ENCODE data around the gene NRAS.

NRAS gene

DNA sequence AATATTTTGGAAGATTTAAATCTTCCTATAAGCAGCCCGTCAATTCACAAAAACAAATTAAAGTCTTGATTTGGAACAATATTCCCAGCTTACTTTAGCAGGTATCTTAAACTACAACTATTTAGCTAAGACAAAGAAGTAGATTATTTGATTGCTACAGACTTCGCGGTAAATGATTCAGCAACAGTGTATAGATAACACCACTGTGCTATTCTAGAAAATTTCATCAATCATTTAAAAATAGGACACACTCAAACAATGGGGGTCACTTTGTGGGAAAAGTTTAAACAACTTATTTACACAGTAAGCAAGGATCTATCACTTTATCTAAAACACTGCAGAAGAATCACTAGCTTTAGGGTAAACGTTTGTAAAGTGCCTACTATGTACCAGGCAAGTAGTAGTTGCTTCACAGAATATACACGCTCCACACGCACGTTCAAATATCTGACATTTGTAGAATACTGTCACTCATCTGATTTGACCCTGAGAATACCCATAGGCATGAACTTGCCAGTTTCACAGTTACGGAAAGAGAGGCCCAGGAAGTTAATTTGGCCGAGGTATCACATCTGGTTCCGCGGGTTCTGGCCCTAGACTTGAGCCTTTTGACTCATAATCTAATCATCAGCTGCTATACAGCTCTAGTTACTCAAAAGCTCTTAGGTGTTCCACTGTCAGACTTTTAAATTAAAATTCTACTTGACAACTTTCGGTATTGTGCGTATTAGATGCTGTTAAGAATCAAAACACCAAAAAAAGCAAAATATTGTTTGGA, 47.6 kb downstream of the NRAS start:
- POLR2A ChIA-PET (ENCODE audit: low non-redundant PET), result interaction anchor here (0.7 kb wide), 2 partner anchors 58 kb away, joined by 3 to 4 read pairs; no protein-coding TSS in a partner anchor
- TF ChIP-seq, protein P1, sequence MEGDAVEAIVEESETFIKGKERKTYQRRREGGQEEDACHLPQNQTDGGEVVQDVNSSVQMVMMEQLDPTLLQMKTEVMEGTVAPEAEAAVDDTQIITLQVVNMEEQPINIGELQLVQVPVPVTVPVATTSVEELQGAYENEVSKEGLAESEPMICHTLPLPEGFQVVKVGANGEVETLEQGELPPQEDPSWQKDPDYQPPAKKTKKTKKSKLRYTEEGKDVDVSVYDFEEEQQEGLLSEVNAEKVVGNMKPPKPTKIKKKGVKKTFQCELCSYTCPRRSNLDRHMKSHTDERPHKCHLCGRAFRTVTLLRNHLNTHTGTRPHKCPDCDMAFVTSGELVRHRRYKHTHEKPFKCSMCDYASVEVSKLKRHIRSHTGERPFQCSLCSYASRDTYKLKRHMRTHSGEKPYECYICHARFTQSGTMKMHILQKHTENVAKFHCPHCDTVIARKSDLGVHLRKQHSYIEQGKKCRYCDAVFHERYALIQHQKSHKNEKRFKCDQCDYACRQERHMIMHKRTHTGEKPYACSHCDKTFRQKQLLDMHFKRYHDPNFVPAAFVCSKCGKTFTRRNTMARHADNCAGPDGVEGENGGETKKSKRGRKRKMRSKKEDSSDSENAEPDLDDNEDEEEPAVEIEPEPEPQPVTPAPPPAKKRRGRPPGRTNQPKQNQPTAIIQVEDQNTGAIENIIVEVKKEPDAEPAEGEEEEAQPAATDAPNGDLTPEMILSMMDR (conservative IDR thresholded peaks at IDR 0.05; ENCODE audit: low read depth), result no peak
- peak overlapping the region; percentile 96 for H3K27ac ChIP-seq
- DNase-seq (ENCODE audit: low spot score), result peak; percentile 62
- CTCF ChIA-PET, result interaction anchor here (0.5 to 1.1 kb wide), 2 partner anchors 245 to 322 kb away, joined by 3 to 4 read pairs; no protein-coding TSS in a partner anchor

DNA sequence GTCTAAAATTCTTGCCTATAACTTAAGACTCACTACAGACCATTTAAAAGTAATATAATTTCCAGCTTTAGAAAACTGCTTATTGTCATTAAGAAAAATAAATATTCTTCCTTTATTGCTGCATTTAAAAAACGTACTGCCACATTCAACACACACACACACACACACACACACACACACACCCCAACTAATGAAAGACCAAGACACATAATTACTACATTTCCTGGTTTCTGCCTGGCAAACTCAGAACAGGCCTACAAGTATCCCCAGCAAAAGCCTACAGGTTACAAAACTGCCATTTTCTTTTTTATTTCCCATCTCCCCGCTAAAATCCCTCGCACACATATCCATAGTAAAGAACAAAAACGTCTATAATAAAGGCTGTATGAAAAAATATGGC, 48.2 kb downstream of the NRAS start:
- POLR2A ChIA-PET (ENCODE audit: low non-redundant PET), result interaction anchor here (0.7 kb wide), 1 partner anchor 57 kb away, joined by 3 read pairs; no protein-coding TSS in a partner anchor
- no peak for DNase-seq (ENCODE audit: low spot score)
- no peak overlapping the region for H3K27ac ChIP-seq
- CTCF ChIA-PET, result interaction anchor here (0.6 kb wide), 2 partner anchors 67 to 1147 kb away, joined by 3 to 4 read pairs; no protein-coding TSS in a partner anchor
- TF ChIP-seq, protein P1 (conservative IDR thresholded peaks at IDR 0.05; ENCODE audit: low read depth), result no peak

DNA sequence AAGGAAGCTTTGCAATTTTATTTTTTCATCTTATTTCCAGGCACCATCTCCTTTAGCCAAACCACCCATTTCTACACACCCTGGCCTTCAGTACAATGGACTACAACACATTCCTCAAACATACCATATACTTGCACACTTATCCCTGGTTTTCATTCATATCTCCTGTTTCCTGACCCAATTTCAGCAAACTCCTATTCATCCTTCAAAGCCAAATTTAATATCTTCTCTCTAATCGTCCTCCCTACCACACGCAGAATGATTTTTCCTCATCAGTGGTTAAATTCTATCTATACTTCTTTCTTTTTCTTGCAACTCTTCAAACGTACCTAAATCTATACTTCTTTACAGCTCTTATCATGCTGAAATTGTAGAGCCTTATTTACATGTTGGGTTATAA, 49.6 kb downstream of the NRAS start:
- POLR2A ChIA-PET (ENCODE audit: low non-redundant PET), result no interaction called here
- no peak overlapping the region for H3K27ac ChIP-seq
- DNase-seq (ENCODE audit: low spot score), result no peak
- CTCF ChIA-PET, result no interaction called here
- TF ChIP-seq, protein P1 (conservative IDR thresholded peaks at IDR 0.05; ENCODE audit: low read depth), result no peak

DNA sequence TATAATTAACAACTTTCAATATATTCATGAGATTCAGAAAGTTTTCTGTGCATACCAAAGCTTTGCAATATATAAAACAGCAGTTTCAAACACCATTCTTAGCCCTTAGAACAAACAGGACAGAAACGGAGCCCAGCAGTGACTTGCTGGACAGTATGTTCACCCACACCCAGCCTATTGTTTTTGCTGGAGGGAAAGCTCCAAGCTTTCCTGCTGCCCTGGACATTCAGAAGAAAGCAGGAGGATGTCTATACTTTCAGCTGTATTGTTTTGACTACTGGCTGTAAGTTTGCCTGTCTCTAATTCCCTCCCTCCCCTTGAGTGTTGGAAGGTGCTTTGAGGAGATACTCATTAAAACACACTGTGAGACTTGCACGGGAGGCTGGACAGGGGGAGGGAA, 56.3 kb downstream of the NRAS start:
- TF ChIP-seq, protein P1 (conservative IDR thresholded peaks at IDR 0.05; ENCODE audit: low read depth), result no peak
- POLR2A ChIA-PET (ENCODE audit: low non-redundant PET), result interaction anchor here (0.5 kb wide), 1 partner anchor 37 kb away, joined by 4 read pairs; no protein-coding TSS in a partner anchor
- DNase-seq (ENCODE audit: low spot score), result no peak
- H3K27ac ChIP-seq, result no peak overlapping the region
- CTCF ChIA-PET, result no interaction called here
